ENCODE data around the gene RNF152. TPM values are rescaled to one million over a fixed set of nuclear protein-coding genes. Genes with fewer than 3 reads are reported as not detected.

The RNF152 gene
- polyA plus RNA-seq, 4 donors, result 7.9 to 9.8 (median 8.7) TPM

DNA sequence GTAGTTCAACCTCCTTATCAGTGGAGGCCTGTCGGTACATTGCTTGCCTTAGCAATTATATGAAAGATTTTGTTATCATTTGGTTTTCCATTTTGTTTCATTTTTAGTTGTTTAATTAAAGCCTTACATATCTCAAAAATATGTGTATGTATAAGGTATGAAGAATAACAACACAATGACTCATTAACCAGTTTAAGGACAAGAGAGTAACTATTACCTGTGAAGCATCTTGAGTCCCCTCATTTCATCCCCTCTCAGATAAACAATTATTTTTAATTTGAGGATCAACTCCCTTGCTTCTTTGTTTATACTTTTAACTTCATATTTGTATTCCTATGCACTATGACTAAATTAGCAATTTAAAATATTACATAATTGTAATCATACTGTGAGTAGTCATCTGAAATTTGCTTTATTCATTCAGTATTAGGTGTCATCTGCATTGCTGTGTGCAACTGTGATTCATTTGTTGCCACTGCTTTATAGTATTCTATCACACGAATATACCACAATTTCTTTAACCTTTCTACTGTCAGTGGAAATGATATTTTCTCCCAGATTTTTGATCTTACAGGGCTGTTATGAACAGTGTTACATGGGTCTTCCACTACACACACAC is 126.4 kb downstream of the RNF152 start:
- no peak for DNase-seq (ENCODE audit: low read depth in 4 of 4, low spot score in 3 of 4)

DNA sequence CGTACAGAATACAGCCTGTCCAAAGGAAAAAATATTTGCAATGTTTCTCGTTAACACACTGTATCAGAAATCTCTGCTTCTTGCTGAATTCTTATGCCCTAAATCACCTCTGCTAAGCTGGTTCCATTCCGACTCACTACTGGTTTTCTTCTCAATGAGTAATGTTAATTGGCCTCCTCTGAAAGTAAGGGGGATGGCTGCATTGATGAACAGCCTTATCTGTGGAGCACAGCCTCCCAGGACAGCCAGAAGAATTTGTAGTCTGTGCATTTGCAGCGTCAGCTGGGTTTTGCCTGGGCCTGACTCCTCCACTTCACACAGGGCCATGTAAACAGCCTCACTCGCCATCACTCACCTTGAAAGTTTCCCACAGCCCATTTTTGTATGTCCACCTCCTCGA is 127.7 kb downstream of the RNF152 start:
- DNase-seq (ENCODE audit: low read depth in 4 of 4, low spot score in 3 of 4), result no peak

DNA sequence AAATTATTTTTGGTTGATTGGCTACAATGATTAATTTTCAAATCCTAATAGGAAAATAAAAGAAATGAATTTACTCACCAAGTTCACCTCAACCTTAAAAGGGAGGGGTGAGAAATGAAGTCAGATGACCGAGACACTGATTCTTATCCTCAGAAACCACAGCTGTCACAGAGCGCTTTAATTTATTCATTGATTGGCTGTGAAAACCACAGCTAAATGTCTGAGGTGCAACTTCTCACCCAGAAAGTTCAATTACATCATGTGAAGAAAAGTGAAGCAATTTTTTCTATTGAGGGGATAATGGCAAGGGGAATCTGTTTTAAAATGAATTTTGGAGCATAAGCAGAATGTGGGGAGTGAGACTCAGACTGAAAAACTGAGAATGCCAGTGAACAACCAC is 128.4 kb downstream of the RNF152 start:
- DNase-seq (ENCODE audit: low read depth in 4 of 4, low spot score in 3 of 4), result no peak

DNA sequence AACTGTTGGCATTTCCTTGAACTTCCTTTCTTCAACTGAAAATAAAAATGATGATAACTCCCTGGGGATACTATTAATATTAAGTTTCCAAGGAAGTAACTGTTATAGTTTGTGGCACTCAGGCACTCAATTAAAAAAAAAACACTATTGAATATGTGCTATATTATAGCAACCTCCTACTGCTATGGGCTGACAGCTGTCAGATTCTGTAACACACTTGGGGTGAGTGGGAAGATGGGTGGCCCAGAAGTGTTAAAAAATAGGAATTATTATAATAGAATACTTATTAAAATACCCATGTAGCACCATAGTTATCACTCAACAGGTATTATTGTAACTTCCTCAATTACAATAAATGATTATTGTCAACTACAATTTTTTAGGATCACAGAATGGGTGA is 130.9 kb downstream of the RNF152 start:
- no peak for DNase-seq (ENCODE audit: low read depth in 4 of 4, low spot score in 3 of 4)
